Stimulated activated CD8-positive, alpha-beta memory T cell treated with anti-CD3 and anti-CD28 coated beads, Interleukin-4, amount 100 ng/mL, for 1 hour (primary cell): Measurements from ENCODE around the gene PTDSS2.
"Not testable (repeated sequence)": the region's sequence is repeated elsewhere in the genome, so short reads cannot be mapped to it uniquely, and the experiment has no call there.

Experiments
- DNase-seq, 2 donors: peaks; one replicate each; pipeline ENCODE4 v3.0.0-alpha.2; 2020; ENCODE audit warnings: low read depth in 2 of 2, low spot score in 1 of 2

Gene PTDSS2

DNA sequence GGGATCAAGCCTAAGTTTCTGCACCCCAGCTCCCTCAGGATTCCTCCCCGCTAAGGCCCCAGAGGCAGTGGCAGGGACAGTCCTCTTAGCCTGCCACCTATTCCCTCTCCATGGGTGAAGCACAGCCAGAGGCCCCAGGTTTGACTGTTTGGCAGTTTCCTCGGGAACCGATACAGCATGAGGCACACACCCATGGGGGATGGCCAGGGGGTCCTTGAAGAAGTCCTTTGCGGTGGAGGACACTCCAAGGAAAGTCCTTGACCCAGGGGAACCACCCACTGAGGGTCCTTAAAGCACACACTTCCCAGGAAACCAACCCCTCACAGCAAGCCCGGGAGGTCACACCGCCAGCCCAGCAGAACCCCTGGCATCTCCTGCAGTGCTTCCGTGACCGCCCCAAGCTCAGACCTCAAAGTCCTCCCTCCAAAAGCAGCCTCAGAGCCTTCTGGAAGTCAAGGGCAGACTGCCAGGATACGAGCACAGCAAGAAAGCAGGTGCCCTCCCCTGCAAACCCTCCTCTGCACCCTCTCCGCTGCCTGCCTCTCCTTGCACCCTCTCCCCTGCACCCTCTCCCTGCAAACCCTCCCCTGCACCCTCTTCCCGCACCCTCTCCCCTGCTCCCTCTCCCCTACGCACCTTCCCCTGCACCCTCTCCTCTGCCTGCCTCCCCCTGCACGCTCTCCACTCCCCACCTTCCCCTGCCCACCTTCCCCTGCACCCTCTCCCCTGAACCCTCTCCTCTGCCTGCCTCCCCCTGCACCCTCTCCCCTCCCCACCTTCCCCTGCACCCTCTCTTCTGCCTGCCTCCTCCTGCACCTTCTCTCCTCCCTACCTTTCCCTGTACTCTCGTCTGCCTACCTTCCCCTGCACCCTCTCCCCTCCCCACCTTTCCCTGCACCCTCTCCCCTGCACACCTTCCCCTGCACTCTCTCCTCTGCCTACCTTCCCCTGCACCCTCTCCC, 36.7 kb upstream of the PTDSS2 start:
- no peak for DNase-seq

DNA sequence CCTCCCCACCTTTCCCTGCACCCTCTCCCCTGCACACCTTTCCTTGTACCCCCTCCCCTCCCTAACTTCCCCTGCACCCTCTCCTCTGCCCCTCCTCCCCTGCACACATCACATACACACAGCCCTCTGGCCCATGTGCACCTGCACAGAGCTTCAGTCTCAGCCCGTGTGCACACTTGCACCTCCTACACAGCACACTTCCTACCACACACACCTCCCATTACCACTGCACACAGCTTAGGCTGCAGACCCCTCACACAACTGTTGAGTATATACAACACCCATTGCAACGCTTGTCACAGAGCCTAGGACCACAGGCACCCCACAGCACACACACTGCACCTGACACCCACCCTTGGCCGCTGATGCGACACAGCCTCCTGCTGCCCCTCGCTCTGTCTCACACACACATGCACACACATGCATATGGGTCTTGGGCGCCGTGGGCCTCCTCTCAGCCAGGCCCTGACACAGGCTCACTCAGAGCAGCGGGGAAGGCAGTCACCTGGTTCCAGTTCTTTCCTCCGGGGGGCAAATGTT, 35.7 kb upstream of the PTDSS2 start:
- no peak for DNase-seq

DNA sequence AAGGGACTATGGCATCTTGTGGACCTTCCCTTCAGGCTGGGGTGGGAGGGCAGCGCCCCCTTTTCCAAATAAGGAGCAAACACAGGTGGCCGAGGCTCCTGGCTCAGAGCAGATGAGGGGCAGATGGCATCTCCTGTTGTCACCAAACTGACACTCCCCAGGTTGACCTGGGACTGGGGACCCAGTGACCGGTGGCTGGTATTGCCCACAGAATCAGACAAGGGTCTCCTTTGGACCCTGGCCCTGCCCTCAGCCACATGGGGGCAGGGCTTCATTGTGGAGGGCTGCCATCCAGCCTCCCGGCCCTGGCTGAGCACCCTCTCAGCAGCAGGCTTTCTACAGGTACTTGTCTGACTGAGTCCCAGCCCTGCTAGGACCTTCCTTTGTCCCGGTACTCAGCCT, 34.4 kb upstream of the PTDSS2 start:
- DNase-seq, result no peak

DNA sequence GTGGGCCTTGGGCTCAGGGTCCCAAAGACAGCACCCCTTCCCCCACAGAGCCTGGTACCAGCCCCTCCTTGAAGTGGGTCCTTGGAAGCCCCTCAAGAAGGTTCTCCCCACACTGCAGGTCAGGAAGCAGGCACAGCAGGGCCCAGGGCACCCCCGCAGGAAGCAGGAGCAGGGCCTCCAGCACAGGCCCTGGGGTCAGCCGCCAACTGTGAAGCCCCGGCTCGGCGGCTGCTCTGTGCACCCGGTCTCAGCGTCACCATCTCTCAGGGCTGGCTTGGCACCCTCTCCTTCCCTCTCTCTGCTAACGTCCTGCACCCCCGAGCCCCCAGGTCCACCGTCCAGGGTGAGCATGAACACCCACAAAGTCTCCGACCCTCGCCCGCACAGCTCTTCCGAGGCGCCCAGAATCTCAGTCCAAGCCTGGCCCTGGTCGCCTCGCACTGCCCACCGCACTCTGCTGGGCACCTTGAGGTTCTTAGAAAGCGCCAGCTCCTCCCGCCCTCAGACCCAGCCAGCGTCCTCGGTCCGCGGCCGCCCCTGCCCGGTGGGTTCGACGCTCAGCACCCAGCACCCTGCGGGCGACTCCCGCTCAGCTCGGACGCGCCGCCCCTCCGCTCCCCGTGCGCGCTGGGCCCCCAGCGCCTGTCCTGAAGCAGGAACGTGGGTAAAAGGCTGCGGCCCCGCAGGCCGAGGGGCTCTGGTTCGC, 33.9 kb upstream of the PTDSS2 start:
- DNase-seq, result no peak

DNA sequence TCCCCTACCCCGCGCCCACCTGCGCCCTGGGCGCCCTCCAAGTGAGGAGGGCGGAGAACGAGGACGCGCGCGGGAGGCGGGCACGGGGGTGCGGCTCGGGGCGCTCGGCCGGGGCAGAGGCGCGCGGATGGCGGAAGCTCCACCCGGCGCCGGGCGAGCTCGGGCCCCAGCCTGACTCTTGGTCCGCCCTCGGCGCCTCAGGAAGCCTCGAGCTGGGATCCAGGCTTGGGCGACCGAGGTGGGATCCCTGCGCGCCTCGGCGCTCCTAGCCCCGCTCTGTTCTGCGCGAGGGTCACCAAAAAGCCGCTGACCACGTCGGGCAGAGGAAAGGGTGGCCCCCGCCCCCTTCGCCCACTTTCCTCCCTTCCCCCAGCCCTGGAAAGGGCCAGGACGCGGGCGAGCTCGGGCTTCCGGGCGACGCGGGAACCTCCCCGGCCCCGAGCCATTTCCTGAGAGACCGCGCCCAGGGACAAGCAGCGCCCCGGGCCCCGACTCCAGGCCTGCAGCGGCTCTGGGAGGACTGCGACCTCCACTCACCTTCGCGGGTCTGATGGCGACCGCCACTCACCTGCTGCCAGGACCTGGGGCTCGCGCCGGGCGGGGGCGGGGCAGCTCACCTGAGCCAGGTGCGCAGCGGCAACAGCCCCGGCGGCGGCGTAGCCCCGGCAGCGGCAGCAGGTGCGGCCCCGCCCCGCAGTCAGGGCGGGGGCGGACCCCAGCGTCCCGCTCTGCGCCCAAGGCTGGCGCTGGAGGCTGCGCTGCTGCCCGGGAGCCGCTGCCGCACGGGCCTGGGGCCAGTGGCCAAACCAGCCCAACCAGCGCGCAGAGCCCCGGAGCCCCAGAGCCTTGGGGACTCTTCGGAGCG, 33.1 kb upstream of the PTDSS2 start:
- no peak for DNase-seq

DNA sequence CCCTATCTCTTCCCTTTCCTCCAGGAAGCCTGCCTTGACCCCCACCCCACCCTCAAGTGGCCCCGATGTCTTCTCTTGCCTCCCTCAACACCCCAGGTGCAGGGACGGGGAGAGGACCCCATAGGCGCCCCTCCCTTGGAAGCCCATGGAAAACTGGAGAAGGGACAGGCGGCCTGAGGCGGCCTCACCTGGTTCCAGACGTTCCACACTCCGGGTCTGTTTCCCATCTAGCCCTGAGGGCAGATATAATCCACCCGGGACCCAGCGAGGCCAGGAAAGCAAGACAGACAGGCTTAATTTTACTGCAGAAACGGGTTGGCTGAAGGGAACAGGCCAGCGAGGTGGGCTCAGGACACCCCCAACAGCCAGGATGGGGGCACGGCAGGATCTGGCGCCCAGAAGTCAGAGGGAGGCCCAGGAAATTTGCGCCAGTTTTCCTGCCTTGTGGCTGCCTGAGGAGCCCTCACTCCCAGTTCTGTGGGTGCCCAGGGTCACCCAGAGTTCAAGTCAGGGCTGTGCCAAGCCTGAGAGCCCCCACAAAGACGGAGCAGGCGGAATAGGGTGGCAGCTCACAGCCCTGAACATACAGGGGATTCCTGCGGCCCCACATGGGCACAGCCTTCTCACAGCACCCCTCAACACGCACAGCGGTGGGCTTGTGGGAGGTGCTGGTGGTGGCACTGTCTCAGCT, 32.3 kb upstream of the PTDSS2 start:
- DNase-seq, result no peak

DNA sequence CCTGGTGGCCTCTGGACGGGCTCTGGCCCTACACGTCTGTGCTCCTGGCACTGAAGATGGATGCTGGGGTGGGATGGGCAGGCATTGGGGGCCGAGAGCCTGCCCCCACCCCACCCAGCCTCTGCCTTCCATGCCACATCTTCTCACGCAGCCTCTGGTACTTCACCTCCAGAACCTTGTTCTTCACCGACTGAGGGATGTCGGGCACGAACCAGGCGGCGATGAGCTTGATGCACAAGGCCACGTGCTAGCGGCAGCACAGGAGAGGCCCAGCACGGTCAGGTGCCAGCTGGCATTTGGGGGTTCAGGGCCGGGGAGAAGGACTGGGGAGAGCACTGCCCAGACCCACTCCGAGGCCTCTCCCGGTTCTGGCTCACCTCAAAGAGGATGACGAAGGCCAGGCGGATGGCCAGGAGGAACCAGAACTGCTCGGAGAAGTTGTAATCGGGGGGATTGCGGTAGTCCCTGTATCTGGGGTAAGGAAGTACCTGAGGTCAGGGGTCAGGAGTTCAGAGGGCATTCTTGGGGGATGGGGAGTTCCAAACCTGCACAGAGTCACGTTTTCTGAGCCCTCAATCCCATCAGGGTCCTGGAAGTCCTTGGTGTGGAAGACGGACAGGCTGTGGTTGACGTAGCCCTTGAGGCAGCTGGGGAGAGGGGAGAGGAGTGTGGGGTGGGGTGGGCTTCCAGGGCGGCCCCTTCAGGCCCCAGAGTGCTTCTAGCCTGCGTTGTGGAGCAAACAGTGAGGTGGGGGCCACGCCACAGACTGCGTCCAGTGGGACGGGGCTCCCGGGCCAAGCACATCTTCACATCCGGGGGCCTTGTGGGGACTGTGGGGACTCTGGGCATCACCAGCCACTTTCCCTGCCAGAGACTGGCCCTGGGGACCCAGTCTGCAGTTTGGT, 31.5 kb upstream of the PTDSS2 start:
- no peak for DNase-seq

DNA sequence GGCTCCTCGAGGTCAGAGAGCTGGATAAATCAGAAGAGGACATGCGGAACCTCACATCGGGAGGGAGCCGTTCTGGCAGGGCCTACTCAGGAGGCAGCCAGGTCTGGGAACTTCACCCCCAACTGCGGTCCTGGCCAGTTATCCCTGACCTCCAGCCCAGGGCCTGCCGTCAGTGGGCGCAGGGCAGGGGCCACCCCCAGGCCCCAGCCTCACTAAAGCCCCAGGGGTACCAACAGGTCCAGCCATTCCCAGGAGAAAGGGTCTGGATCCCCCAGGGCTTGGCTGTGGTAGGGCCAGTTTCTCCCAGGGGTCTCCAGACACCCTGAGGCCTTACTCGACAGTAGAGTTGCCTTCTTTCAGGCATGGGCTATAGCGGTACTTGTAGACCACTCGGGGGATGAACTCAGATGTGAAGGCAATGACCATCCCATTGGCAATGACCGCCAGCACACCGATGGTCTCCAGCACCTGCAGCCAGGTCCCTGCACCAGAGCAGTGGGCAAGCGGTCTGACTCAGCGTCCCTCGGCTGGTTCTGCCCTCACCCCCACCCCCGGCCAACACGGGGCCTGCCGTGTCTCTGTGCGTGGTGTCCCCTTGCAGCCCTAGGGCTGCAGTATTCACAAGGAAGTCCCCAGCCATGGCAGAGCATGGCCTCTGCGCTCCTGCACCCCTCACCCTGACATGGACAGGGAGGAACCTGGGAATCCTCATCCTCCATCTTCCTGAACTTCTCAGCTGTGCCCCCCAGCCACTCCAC, 30.7 kb upstream of the PTDSS2 start:
- no peak for DNase-seq

DNA sequence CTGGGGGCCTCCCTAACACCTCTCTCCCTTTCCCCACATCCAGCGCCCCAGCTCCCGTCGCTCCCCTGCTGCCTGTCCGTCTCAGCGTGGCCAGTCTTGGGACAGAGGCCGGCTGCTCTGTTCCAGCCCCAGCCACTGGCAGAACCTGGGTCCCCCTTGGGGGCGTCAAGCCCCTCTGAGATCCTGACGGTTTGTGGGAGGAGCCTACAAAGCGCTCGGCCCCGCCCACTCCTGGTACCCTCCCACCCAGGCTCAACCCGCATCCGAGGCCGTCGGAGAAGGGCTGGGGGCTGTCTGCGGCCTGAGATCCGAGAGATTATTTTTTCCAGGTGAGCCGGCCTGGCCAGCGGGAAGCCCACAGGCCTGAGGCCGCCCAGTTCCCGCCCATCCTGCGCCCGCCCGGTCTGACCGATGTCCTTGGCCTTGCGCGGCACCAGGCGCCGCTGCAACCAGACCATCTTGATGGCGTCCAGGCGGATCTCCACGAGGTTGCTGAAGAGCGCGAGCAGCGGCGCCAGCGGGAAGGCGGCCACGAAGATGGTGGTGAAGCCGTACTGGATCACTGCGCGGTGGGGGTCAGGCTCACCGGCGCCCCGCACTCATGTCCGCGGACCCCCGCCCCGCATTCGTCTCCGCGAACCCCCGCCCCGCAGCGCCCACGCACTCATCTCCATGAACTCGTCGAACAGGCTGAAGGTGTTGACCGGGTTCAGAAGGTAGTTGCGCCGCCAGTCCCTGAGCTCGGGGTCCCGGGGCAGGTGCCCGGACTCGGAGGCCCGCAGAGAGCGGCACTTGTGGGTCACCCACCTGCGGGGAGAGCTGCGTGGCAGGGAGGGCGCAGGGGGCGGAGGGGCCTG, 29.8 kb upstream of the PTDSS2 start:
- no peak for DNase-seq

DNA sequence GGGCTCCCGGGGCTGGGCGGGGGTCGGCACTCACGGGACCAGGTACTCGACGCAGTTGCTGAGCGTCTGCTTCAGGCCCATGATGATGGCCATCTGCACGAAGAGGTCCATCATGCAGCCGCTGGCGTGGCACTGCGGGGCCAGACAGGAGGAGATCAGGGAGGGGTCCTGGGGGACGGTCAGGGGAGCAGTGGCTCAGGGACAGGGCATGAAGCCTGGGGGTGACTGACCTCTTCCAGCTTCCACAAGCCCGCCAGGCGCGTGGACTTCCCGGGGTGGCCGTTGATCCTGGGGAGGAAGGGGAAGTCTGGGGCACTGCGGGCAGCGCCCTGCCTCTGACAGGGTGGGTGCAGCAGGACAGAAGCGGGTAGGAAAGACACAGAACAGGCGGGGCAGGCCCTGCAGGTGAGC, 29.2 kb upstream of the PTDSS2 start:
- no peak for DNase-seq

DNA sequence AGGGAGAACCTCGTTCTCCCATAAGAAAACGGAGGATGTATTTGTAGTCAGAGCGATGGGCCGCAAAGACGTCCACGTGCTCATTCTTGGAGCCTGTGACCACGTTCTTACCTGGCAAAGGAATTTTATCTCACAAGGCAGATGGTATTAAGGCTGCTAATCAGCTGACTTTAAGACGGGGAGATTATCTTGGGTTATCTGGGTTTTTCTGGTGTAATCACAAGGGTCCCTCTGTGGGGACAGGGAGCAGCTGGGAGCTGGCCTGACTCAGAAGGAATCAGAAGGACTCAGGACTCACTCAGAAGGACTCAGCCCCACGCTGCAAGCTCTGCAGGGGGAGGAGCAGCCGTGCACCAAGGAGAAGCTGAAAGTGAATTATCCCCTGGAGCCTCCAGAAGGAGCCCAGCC, 27.8 kb upstream of the PTDSS2 start:
- DNase-seq, result no peak

DNA sequence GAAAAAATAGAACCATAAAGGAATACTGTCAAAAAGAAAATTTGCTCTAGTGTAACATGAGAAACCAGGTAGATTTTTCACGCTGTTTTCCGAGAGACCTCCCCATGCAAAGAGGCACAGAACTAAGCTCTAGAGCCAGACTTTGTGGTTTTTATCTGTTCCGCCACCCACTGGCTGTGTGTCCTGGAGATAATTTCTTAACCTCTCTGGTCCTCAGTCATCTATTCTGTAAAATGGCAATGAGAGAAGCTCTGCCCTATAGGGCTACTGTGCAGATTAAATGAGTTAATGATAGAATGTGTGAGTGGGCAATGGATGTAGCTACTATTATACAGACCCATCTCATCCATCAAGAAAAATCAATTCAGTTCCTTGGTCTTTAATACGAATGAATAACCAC, 25.8 kb upstream of the PTDSS2 start:
- DNase-seq, result no peak

DNA sequence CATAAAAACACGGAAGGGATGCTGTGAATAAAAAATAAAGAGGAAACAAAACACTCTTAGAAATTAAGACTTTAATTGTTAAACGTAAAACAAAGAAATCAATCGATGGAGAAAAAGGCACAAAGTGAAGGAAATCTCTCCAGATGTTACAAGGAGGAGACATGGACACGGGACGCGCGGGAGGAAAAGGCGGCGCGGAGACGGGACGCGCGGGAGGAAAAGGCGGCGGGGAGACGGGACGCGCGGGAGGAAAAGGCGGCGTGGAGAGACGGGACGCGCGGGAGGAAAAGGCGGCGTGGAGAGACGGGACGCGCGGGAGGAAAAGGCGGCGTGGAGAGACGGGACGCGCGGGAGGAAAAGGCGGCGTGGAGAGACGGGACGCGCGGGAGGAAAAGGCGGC, 25.3 kb upstream of the PTDSS2 start:
- not testable (repeated sequence) for DNase-seq

DNA sequence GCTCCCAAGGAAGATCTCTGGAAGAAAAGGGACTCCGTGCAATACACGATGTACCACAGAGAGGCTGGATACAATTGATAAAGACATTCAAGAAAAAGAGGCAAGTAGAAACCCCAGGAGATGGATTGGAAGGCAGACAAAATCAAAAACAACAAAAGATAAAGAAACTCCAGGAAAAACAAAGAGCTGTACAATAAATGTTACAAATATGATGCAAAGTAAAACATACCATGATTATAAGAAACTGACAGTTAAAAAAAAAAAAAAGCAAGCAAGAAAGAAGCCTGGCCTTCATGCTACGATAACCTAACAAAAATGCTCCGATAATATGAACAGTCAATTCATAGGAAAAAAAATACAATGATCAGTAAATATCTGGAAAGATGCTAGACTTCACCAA, 24.8 kb upstream of the PTDSS2 start:
- no peak for DNase-seq

DNA sequence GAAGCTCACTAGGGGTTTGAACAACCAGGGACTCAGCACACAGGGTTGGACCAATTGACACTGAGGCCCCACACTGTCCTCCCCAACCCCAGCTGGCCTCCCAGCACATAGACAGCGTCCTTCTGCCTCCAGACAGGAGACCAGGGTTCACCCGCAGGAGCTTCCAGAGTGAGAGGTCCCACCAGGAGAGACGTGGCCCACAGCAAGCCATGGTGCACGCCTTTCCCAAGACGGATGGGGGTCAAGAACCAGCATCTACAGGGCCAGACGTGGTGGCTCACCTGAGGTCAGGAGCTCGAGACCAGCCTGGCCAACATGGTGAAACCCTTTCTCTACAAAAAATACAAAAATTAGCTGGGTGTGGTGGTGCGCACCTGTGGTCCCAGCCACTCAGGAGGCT, 23.2 kb upstream of the PTDSS2 start:
- no peak for DNase-seq

DNA sequence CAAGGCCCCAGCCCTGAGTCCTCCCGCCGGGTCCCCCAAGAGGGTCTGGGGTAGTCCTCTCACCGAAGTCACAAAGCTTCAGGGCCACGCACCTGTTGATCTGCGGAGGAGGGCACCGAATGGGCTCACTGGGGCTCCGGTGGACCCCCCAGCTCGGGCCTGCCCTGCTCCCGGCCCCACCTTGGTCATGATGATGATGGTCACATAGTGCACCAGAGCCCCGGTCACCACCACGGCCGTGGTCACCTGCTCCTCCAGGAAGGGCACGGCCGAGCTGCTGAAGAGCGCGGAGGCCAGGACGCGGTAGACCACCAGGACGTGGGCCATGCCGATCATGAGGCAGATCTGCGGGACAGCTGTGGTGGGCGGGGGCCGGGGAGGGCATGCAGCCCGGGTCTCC, 21.8 kb upstream of the PTDSS2 start:
- no peak for DNase-seq

DNA sequence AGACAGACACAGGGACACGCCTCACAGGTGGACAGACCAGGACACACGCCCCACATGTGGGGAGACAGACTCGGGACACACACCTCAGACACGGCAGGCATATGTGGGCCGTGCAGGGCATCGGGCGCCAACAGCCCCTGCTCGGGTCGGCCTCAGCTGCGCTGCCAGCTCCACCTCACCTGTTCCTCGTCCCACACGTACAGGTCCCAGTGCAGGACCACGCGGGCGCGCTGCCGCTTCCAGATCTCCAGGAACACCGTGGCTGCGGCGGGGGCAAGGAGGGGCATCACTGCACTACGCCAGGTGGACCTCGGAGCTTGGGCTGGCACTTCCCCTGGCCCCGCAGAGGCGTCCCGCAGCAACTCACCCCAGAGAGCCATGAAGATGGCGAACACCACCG, 20.7 kb upstream of the PTDSS2 start:
- DNase-seq, result no peak

DNA sequence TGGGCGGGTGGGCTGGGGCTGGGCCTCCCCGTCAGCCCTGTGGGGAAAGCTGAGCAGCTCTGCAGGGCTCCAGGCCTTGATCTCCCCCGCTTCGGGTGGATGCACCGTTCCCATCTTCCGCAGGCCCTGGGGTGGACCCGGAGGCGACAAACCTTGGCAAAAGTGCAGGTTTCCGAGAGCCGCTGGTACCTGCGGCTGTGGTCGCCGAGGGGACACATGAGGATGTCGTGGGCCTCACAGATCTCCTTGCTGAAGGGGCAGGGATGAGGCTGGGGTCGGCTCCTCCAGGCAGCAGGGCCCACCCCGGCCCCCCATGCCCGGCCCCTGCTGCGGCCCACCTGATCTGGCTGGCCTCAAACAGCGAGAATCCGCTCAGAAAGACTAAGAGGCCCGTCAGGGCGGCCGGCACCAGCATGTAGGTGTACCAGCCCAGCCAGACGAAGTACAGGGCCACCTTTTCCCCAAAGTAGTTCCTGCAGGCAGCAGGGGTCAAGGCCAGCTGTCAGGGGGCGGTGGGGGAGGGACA, 20.1 kb upstream of the PTDSS2 start:
- DNase-seq, result no peak
